PC-3 (cell line): ENCODE data around the gene BASP1.

Experiments used
- EZH2 ChIP-seq: fragments of 300-600 bp; sonication (generic); IDR thresholded peaks from one replicate; pipeline ENCODE4 v1.6.1; 2017; ENCODE audit warnings: antibody characterized with exemption, mild to moderate bottlenecking, low read length; ENCODE audit not compliant: unreplicated experiment
- EZH2phosphoT487 ChIP-seq: fragments of 300-600 bp; sonication (generic); IDR thresholded peaks from 2 replicates; pipeline ENCODE4 v1.6.1; 2018; ENCODE audit warnings: mild to moderate bottlenecking, antibody characterized with exemption, low read length, borderline replicate concordance
- TF ChIP-seq, protein P1 (sequence below): fragments of 300-600 bp; sonication (generic); conservative IDR thresholded peaks from 2 replicates; pipeline ENCODE4 v1.5.1; 2017; ENCODE audit warnings: antibody characterized with exemption, low read depth, mild to moderate bottlenecking, low read length

DNA sequence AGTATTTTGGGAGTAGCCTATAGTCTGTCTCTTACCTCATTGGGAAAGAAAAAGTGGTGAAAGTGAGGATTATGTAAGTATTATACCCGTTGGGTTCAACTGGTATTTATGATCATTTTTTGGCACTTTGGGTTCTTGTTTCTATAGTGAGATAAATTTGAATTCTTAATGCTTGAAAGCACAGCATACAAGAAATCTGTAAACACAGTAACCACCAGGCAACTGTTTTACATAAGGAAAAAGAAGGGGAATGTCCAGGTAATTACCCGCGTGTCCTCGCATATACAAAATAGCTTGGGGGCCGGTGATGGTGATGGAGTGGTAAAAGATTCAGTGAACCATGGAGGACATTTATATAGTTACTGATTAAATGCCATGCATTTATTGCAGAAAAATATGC, 60.5 kb downstream of the BASP1 start:
- TF ChIP-seq, protein P1, sequence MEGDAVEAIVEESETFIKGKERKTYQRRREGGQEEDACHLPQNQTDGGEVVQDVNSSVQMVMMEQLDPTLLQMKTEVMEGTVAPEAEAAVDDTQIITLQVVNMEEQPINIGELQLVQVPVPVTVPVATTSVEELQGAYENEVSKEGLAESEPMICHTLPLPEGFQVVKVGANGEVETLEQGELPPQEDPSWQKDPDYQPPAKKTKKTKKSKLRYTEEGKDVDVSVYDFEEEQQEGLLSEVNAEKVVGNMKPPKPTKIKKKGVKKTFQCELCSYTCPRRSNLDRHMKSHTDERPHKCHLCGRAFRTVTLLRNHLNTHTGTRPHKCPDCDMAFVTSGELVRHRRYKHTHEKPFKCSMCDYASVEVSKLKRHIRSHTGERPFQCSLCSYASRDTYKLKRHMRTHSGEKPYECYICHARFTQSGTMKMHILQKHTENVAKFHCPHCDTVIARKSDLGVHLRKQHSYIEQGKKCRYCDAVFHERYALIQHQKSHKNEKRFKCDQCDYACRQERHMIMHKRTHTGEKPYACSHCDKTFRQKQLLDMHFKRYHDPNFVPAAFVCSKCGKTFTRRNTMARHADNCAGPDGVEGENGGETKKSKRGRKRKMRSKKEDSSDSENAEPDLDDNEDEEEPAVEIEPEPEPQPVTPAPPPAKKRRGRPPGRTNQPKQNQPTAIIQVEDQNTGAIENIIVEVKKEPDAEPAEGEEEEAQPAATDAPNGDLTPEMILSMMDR: no peak
- no peak for TF ChIP-seq EZH2phosphoT487
- TF ChIP-seq EZH2: no peak
